HK-2 (cell line): ENCODE measurements around the gene POU3F1.

ENCODE experiments used
- DNase-seq: peaks from one replicate; pipeline ENCODE4 v3.0.0-alpha.2; 2018; ENCODE audit not compliant: unreplicated experiment

Gene POU3F1

DNA sequence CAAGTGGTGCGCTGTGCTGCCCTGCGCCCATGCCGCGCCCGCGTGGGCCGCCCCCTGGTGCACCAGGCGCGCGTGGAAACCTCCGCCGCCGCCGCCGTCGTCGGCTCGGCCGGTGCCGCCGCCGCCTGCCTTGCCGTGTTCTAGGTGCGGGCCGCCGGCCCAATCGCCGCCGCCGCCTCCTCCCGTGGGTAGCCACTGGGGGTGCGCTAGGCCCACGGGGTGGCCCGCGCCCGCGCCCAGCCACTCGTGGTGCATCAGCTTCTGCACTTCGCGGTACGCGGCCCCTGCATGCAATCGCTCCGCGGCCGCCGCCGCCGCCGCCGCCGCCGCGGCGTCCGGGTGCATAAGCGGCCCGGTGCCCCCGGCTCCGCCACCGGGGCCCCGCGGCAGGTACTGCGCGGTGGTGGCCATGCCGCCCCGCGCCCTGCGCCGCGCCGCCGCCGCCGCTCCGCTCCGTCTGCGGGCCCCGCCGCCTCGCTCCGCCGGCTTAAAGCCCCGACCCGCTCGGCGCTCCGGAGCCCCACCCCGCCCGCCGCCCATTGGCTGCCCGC lies at the start of gene POU3F1:
Gene POU3F1, minus strand, starts transcription at position 461 of the 551 bp plus-strand sequence. Its CDS starts 50 bp downstream, at position 411.
- DNase-seq, result peak; percentile 13

DNA sequence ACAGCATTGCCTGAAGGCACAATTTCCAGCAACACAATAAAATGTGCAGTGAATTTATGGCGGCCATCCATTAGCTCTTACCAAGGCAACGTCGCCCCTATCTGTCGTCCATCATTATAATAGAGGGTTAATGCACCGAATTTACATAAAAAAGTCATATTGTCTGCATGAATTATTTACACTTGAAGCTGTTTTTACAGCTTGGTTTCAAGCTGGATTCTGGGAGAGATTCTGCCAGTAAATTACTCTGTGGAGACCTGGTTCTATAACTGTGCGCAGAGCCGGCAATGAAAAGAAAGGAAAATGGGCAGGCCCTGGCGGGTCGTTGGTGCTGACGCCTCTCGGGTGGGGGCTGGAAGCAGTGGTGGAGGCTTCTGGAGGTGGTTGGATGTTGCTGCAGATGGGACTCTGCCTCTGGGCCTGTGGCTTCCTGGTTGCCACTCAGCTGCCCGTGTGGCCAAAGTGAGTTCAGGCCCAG lies 48.9 kb upstream of the POU3F1 start:
- DNase-seq, result no peak

DNA sequence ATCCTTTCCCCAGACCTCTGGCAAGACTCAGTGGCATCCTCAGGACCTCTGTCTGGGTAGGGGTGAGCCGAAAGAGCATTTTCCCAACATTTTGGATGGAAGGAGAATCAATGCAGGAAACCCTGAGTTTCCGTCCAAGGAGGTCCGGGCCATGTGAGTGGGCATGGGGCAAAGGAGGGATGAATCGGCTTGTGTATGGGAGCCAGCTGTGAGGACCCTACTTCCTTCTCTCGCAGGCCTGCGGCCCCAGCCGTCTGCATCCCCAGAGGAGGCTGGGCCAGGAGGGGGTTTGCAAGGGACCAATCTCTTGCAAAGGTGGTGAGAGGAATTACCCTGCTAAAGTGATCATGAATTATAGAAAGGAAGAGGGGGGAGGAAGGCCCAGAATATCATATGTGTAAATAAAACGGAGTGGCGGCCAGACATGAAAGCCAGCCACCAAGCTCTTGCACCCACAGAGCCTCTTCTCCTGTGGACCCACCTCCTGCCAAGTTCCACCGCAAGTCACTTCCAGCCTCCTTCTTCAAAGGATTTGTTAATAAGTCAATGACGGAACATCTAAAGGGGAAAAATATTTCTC lies 48.2 kb upstream of the POU3F1 start:
- DNase-seq, result no peak

DNA sequence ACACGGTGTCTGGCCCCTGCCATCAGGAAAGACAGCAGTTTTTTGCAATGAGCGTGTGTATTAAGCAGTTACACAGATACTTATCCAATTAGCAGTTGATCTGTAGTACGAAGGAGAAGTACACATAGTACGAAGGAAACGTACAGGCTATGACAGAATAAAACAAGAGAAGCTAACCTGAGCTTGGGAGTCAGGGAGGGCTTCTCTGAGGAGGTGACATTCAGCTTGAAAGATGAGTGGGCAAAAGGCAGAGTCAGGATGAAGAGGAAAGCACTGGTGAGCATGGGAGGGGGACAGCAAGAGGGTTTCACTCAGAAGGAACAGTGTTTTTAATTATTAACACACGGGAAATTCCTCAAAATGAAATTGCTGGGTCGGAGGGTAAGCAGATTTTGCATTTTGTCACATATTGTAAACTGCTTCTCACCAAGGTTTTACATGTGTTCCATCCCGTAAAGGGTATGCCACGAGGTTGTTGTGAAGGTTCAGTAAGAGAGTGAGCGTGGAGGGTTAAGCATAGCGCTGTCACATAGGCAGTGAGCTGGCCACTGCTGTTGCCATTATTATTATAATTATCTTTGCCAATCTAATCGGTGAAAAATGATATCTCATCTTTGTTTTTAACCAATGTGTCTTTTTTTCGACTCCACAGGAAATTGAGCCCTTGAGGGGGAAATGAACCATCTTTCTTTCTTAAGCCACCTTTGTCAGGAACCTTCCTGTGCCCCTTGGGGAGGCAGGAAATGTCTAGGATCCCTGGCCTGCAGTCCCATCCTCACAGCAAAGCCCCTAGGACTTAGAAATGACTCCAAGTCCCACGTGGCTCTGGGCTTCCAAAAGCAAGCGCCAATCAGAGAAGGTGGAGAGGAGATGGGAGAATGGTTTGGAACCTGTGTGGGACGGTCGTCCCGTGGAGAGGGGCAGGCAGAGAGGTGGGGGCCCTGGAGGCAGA lies 47.3 kb upstream of the POU3F1 start:
- DNase-seq, result no peak

DNA sequence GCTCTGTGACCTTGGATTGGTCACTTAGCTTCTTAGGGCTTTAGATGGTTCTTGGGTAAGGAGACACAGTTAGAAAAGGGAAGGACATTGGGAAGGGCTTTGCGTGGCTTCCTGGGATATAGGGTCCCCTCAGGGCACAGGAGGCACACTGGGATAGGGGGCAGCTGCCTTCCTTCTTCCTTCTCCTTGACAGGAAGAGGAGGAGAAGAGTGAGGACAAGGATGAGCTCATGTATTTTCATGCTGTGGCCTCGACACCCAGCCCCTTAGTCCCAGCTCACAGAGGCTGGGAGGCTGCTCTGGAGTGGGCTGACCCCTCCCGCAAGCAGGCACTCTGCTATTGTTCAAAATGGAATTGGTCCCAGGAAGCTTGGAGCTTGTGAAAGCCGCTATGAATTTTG lies 45.7 kb upstream of the POU3F1 start:
- DNase-seq, result no peak

DNA sequence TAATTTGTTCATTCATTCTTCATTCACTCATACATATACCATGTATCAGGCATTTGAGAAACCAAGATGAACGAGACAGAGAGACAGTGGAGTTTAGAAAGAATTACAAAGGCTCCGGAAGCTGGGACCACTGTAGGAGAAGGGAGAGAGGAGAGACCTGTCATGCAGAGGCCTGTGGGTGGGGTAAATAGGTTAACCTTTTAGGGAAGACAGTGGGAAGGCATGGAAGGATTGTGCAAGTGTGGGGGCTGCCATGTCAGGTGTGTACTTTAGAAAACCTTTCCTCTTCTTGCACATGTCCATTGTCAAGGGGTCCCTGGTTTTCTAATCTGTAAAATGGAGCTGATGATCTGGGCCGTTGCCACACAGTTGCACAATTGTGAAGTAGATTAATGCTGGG lies 44.2 kb upstream of the POU3F1 start:
- DNase-seq, result no peak

DNA sequence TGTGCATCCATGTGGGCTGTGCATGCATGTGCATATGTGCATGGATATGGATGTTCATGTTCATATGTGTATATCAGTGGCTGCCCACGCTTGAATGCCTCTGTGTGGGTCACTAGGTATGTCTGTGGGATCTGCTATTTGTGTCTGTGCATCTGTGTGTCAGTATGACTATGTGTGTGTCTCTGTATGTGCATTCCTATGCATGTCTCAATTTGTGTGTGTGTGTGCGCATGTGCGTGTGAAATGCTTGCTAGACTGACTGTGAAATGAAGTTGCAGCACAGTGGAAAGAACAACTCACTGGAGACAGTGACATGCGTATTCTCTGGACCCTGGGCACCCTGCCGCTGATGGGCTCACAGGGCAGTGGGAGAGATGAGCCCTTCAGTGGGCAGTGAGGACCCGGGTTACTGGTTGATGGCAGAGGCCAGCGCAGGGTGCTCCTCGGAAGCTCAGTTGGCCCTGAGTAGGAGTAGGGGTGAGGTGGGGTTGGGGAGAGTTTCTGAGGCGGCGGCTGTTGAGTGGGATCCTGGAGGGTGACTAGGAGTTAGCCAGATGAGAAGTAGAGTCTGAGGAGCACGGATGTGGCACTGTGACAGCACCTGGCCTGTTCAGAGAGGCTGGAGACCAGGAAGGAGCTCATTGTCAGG lies 43.2 kb upstream of the POU3F1 start:
- no peak for DNase-seq

DNA sequence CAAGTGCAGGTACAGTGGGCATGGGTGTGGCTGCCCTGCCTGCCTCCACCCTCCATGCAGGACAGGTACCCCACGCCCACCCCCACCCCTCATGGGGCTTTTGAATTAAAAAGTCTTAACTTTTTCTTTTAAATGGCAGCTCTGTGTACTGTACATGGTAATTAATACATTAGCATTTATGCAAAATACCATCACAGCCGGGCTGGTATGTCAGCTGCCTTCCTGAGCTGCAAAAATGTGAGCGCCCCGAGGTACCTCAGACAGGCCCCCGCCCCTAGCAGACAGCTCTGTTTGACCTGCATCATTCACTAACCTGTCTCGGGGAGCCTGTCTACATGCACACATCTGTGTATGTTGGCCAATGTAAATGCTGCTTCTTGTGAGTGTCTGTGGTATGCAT lies 42.2 kb upstream of the POU3F1 start:
- DNase-seq, result no peak

DNA sequence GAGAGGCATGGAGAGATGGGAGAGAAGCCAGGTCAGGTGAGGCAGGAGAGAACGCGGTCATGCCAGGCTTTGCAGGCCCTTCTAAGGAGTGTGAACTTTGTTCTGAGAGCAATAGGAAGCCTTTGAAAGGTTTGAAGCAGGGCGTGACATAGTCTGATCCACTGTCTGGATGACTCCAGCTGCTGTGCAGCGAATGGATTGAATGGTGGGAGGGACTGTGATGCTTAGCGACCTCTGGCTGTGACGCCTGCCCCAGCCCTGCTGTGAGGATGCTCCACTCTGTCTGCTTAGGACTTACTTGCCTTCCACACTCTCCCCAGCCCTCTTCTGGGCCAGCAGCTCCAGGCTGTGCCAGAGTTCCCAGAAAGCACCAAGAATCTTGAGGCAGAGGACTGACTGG lies 41.8 kb upstream of the POU3F1 start:
- no peak for DNase-seq

DNA sequence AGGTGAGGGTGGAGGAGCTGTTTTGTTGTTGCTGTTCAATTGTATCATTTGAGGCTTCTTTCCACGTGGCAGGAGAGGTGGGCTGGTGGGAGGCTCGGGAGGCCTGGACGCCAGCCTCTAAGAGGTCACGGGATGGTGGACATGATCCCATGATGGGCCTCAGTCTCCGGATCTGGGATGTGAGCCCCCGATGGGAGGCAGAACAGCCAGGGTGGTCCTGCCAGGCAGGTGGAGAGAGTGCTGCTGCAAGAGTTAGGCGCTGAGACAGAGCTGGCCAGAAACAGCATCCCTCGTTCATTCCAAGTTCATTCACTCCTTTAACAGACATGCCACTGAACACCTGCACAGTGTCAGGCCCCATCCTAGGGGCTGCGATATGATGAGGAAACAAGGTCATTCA lies 41.1 kb upstream of the POU3F1 start:
- no peak for DNase-seq

DNA sequence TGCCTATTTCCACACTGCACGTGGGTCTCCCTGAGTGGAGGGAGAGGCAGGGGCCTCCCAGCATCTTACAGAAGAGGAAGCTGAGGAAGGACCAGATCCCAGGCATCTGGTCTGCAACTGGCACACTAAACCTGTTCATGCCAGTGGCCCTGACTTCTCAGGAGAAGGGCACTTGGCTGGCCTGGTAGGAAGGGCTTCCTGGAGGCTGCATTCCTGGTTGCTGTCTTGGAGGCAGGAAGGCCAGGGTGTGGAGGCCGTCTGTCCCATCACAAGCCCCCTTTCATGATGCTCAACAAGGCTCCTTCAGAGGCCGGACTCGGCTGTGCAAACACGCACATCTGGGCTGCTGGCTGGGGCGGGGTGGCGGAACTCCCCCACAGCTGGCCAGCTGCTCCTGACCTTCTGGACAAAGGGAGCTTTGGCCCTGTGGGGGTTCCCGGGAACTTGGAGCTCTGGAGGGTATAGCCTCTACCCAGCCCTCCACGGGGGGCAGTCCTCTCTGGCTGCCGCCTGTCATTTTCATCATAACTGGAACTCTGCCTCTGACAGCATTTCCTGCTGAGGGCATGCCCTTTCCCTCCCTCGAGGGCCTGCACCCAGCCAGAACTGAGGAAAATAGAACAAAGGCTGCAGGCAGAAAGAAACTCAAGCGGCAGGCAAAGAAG lies 39.2 kb upstream of the POU3F1 start:
- no peak for DNase-seq

DNA sequence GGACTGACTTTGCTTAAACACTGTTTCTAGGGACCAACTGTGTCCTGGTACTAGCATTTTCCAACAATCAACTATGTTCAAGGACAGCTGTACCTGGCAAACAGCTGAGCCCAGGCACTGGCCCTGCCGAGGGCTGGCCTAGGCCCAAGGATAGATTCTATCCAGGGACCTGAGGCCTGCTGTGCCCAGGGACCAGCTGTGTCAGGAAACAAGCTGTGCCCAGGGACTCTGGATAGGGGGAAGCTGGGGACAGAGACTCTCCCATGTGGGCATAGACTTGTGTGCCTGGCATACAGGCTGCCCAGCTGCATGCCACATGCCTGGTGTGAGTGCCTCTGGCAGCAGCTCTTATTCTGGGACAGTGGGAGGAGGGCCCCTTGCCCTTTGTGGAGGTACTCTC lies 38.1 kb upstream of the POU3F1 start:
- DNase-seq, result no peak

DNA sequence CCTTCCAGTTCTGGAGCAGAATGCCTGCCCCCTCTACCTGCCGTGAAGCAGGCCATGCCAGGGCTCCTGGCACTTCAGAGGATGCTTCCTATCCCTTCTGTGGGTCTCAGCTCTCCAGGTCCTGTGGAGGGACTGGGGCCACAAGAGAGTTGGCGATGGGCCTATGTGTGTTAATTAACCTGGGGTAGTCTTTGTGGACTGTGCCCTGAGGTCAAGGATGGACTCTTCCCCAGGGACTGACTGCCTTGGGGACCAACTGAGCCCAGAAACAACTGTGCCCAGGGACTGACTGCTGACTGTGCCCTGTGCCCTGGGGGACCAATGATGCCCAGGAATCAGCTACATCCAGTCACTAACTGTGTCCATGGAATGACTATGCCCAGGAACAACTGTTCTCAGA lies 37.5 kb upstream of the POU3F1 start:
- DNase-seq, result no peak

DNA sequence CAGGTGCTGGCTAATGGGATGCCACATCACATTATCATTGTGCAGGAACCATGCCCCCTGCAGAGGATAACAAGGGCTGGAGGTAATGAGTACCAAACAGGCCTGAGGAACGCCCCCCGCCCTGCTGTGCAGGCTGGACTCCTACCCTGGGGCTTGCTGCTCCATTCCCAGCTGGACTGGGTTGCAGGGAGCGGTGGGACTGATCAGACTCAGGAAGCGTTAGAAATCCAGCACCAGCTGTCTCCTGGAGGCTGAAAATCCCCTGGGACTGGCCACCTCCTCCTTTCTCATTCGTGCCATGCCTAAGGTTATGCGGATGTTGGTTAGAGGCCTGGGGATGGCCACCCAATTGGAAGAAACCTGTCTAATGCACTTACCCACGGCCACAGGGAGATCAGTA lies 36.9 kb upstream of the POU3F1 start:
- no peak for DNase-seq

DNA sequence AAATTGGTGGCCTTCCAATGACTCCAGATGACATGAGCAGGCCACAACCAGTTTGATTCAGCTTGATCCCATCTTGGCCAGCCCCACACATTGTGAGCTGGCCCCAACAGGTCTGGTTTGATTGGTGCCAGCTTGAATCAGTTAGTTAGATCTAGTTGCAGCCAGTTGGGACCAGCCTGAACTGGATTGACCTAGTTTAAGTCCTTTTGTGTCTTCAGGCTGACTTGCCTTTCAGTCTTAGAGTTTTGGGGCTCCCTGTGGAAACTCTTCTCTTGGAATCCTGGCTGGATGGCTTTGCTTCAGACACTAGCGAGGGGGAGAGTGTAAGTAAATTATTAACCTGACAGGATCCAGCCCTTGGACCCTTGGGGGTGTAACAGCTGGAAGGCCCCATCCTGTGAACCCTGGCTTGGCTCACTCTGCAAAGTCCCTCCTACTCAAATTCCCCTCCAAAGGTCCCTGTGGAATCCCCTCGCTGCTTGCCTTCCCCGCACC lies 36.2 kb upstream of the POU3F1 start:
- no peak for DNase-seq

DNA sequence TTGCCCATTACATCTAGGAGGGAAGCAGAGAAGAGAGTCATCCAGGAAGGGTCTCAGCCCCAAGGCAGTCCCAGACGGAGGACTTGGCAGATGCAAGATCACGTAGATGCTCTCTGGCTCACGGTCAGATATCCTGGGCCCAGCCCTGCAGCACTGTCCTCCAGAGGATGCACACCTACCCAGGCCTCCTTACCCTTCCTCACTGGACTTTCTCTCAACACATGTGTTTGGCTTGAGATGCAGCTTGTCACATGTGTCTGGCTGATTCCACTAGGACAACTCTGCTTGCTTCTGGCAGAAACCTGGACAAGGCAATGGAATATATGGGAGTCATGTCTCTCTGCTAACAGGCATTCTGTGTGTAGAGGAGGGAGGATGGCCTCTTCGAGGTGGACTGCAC lies 32.4 kb upstream of the POU3F1 start:
- DNase-seq, result no peak

DNA sequence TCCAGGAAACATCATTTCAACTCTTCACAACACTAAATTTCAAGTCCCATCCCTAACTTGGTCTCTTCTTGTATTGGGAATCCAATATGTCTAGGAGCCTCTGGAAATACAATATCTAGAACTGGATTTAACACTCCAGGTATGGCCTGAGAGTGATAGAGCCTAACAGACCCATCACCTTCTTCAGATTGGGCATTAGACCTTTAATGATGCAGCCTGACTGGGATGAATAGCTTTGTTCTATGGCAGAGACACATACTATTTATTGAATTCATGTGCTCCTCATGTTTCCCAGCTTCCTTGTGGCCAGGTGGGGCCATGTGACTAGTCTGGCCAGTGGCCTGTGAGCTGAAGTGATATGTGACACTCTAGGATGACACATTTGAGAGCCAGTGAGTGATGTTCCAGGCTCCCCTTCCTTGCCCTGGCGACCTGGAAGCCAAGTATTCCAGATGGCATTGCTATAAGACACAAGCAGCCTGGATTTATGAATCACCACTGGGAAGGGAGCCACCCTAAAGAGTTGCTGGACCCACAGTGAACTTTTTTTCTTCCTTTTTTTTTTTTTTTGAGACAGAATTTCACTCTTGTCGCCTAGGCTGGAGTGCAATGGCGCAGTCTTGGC lies 31.0 kb upstream of the POU3F1 start:
- no peak for DNase-seq

DNA sequence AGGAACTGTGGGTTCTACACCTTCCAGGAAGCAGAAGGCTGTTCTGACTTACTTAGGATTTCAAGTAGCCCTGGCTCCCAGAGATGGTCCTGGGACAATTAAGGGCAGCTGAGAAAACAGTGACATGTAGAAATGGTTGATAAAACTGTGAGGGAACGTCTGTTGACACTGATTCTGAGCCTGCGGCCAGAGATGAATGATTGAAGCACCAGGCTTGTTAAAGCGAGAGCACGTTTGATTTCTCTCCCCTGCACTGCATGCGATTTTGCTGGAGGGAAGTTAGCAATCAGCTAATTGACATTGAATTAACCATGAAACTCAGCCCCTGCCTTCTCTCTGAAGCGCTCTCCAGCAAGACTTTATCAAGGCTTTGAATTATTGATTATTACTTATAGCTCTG lies 29.9 kb upstream of the POU3F1 start:
- DNase-seq, result no peak

DNA sequence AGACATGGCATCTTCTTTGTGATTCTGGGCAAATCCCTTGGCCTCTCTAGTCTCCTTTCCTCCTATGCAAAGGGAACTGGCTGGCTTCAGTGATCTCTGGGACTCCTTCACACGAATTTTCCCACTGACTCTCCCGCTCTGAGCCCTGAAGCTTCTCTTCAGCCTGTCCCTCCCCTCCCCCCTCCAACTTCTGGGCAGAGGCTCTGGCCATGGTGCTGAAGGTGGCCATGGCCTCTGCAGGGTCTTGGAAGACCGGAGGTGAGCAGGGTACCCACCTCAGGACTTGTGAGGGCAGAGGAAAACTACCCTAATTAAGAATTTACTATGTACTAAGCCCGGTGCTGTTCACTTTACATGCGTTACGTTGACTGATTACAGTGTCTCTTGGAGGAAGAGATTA lies 29.4 kb upstream of the POU3F1 start:
- no peak for DNase-seq

DNA sequence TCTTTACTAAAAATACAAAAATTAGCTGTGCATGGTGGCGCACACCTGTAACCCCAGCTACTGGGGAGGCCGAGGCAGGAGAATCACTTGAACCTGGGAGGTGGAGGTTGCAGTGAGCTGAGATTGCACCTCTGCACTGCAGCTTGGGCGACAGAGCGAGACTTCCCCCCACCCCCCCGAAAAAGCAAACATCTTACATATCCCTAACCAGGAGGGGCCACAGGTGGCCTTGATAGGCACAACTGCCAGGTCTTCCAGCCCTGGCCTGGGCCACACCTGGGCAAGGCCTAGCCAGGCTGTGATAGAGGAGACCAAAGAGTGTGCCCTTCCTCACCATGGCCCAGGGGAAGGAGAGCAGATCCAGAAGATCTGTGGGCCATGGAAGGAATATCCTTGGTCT lies 28.6 kb upstream of the POU3F1 start:
- no peak for DNase-seq

DNA sequence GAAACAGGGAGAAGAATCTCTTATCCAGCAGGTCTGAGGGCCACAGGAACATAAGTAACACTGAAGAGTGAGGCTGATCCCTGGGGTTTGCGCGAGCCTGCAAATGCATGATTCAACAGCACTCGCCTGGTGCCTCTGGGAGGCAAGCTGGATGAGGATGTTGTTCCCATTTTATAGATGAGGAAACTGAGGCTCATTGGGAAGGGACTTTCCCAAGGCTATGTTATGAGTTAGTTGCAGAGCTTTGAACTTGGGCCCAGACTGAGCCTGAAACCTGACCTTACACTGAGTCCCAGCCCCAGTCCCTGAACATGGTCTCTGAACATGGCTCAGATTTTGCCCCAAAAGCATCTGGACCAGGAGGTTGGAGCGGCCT lies 27.7 kb upstream of the POU3F1 start:
- DNase-seq, result no peak
